Osteocyte (in vitro differentiated cells): ENCODE data around the gene RFX8. TPM values are rescaled to one million over a fixed set of nuclear protein-coding genes. Genes with fewer than 3 reads are reported as not detected.

ENCODE experiments used
- DNase-seq: peaks from one replicate; pipeline ENCODE4 v3.0.0; 2021; ENCODE audit warnings: mixed read lengths; ENCODE audit not compliant: unreplicated experiment; ENCODE audit errors: extremely low spot score
- H3K27ac Mint-ChIP-seq: one replicate; pipeline ENCODE4 v1.8.0; 2021; ENCODE audit warnings: mild to moderate bottlenecking, mixed read lengths; ENCODE audit not compliant: unreplicated experiment
- H3K27me3 Mint-ChIP-seq: one replicate; pipeline ENCODE4 v1.8.0; 2021; ENCODE audit warnings: mixed read lengths; ENCODE audit not compliant: unreplicated experiment
- H3K36me3 Mint-ChIP-seq: one replicate; pipeline ENCODE4 v1.8.0; 2021; ENCODE audit warnings: mixed read lengths; ENCODE audit not compliant: unreplicated experiment
- H3K4me1 Mint-ChIP-seq: one replicate; pipeline ENCODE4 v1.8.0; 2021; ENCODE audit warnings: mixed read lengths; ENCODE audit not compliant: unreplicated experiment
- H3K4me3 Mint-ChIP-seq: one replicate; pipeline ENCODE4 v1.8.0; 2021; ENCODE audit warnings: mild to moderate bottlenecking, moderate library complexity, mixed read lengths; ENCODE audit not compliant: unreplicated experiment
- H3K9me3 Mint-ChIP-seq: one replicate; pipeline ENCODE4 v1.8.0; 2021; ENCODE audit warnings: mixed read lengths; ENCODE audit not compliant: unreplicated experiment
- CTCF ChIP-seq: fragments of 200-600 bp; sonication (generic); IDR thresholded peaks from 2 replicates; pipeline ENCODE4 v1.5.0; 2021; ENCODE audit warnings: antibody characterized with exemption, mild to moderate bottlenecking, moderate library complexity
- total RNA-seq: library from RNA; stranded (reverse); gene quantifications from 2 replicates; pipeline ENCODE4 v1.2.1, GENCODE V29; 2021

Gene RFX8
- total RNA-seq, 1 donor from 2014 or later: not detected

GRCh38 chr2:101419096-101419663 is 55.7 kb downstream of the RFX8 start:
- no peak overlapping the region for H3K4me3 Mint-ChIP-seq
- H3K4me1 Mint-ChIP-seq: no peaks in the 10 kb centered on the region
- peaks cover 8% of the 10 kb centered on the region for H3K9me3 Mint-ChIP-seq
- TF ChIP-seq CTCF: peak; percentile 85
- peaks cover 19% of the 10 kb centered on the region for H3K27me3 Mint-ChIP-seq
- no peak overlapping the region for H3K27ac Mint-ChIP-seq
- no peaks in the 10 kb centered on the region for H3K36me3 Mint-ChIP-seq
- peak; percentile 80 for DNase-seq

- Mint-ChIP-seq H3K4me3 (no peak overlapping the region), H3K27me3 (peaks cover 19% of the 10 kb centered on the region), H3K27ac (no peak overlapping the region), H3K9me3 (peaks cover 8% of the 10 kb centered on the region), H3K4me1 (no peaks in the 10 kb centered on the region), H3K36me3 (no peaks in the 10 kb centered on the region)
- no peak for DNase-seq
- TF ChIP-seq CTCF: no peak
Observed at GRCh38 chr2:101418460-101419095, 56.3 kb downstream of the RFX8 start.

- Mint-ChIP-seq H3K36me3 (no peaks in the 10 kb centered on the region), H3K9me3 (peaks cover 8% of the 10 kb centered on the region), H3K27me3 (peaks cover 36% of the 10 kb centered on the region), H3K27ac (no peak overlapping the region), H3K4me1 (no peaks in the 10 kb centered on the region), H3K4me3 (no peak overlapping the region)
- TF ChIP-seq CTCF: no peak
- no peak for DNase-seq
Observed at GRCh38 chr2:101416609-101417008, 58.3 kb downstream of the RFX8 start.

- Mint-ChIP-seq H3K9me3 (peaks cover 8% of the 10 kb centered on the region), H3K4me1 (no peaks in the 10 kb centered on the region), H3K27ac (no peak overlapping the region), H3K27me3 (peaks cover 42% of the 10 kb centered on the region), H3K4me3 (no peak overlapping the region), H3K36me3 (no peaks in the 10 kb centered on the region)
- TF ChIP-seq CTCF: no peak
- no peak for DNase-seq
Observed at GRCh38 chr2:101415884-101416283, 59.0 kb downstream of the RFX8 start.

GRCh38 chr2:101415220-101415619 is 59.7 kb downstream of the RFX8 start:
- H3K27ac Mint-ChIP-seq: no peak overlapping the region
- no peak overlapping the region for H3K4me3 Mint-ChIP-seq
- no peaks in the 10 kb centered on the region for H3K36me3 Mint-ChIP-seq
- no peaks in the 10 kb centered on the region for H3K4me1 Mint-ChIP-seq
- TF ChIP-seq CTCF: no peak
- H3K9me3 Mint-ChIP-seq: peaks cover 8% of the 10 kb centered on the region
- peaks cover 49% of the 10 kb centered on the region for H3K27me3 Mint-ChIP-seq
- no peak for DNase-seq
